GM23338 (cell line): ENCODE results near the gene ZDHHC13. TPM values are rescaled to one million over a fixed set of nuclear protein-coding genes. Genes with fewer than 3 reads are reported as not detected.

Experiments
- ATAC-seq: fragments of 200-7000 bp; cut with Tn5 transposase; 3 replicates; pipeline ENCODE4 v1.9.1; 2020
- DNase-seq: peaks from one replicate; pipeline ENCODE4 v3.0.0-alpha.2; 2015; ENCODE audit warnings: low spot score
- H2AFZ ChIP-seq: fragments of 200-600 bp; sonication (generic); 2 replicates; pipeline ENCODE4 v1.8.0; 2016; ENCODE audit warnings: antibody characterized with exemption, mild to moderate bottlenecking, moderate library complexity
- H3F3A ChIP-seq: fragments of 200-600 bp; sonication (generic); replicated peaks from 2 replicates; pipeline ENCODE4 v1.8.0; 2017; ENCODE audit warnings: antibody characterized with exemption, mixed run types, low read depth
- H3K27ac ChIP-seq: fragments of 200-600 bp; sonication (generic); 2 replicates; pipeline ENCODE4 v1.6.1; 2016; ENCODE audit warnings: low read depth
- H3K27me3 ChIP-seq: fragments of 200-600 bp; sonication (generic); 2 replicates; pipeline ENCODE4 v1.8.0; 2016; ENCODE audit warnings: mild to moderate bottlenecking, mixed run types, moderate library complexity; ENCODE audit not compliant: insufficient read depth
- H3K36me3 ChIP-seq: fragments of 200-600 bp; sonication (generic); 2 replicates; pipeline ENCODE4 v1.8.0; 2016; ENCODE audit warnings: mild to moderate bottlenecking; ENCODE audit not compliant: insufficient read depth
- H3K4me1 ChIP-seq: fragments of 200-600 bp; sonication (generic); 2 replicates; pipeline ENCODE4 v1.8.0; 2016; ENCODE audit warnings: mild to moderate bottlenecking, moderate library complexity; ENCODE audit not compliant: insufficient read depth
- H3K4me2 ChIP-seq: fragments of 200-600 bp; sonication (generic); 2 replicates; pipeline ENCODE4 v1.7.1; 2017; ENCODE audit warnings: mixed run types
- H3K4me3 ChIP-seq: fragments of 200-600 bp; sonication (generic); 2 replicates; pipeline ENCODE4 v1.6.1; 2016; ENCODE audit warnings: mixed run types
- H3K79me2 ChIP-seq: fragments of 200-600 bp; sonication (generic); replicated peaks from 2 replicates; pipeline ENCODE4 v1.8.0; 2017; ENCODE audit warnings: mild to moderate bottlenecking; ENCODE audit not compliant: insufficient read depth
- H3K9me2 ChIP-seq: fragments of 200-600 bp; sonication (generic); 2 replicates; pipeline ENCODE4 v1.8.0; 2017; ENCODE audit not compliant: insufficient read depth
- H4K20me1 ChIP-seq: fragments of 200-600 bp; sonication (generic); replicated peaks from 2 replicates; pipeline ENCODE4 v1.8.0; 2017; ENCODE audit warnings: mild to moderate bottlenecking; ENCODE audit not compliant: insufficient read depth
- H3K27ac Mint-ChIP-seq: 2 replicates; pipeline ENCODE4 v1.8.0; 2020; ENCODE audit warnings: inconsistent platforms, mild to moderate bottlenecking, moderate library complexity, mixed read lengths
- H3K27me3 Mint-ChIP-seq: 3 replicates; pipeline ENCODE4 v1.8.0; 2022; ENCODE audit warnings: low read depth, mild to moderate bottlenecking, moderate library complexity, mixed read lengths, inconsistent platforms; ENCODE audit not compliant: insufficient read depth, poor library complexity
- H3K36me3 Mint-ChIP-seq: 3 replicates; pipeline ENCODE4 v1.8.0; 2021; ENCODE audit warnings: low read depth, mild to moderate bottlenecking, inconsistent platforms, moderate library complexity, mixed read lengths
- H3K4me1 Mint-ChIP-seq: 3 replicates; pipeline ENCODE4 v1.8.0; 2020; ENCODE audit warnings: mild to moderate bottlenecking, inconsistent platforms, mixed read lengths
- H3K4me3 Mint-ChIP-seq: 3 replicates; pipeline ENCODE4 v1.8.0; 2021; ENCODE audit warnings: moderate library complexity, mild to moderate bottlenecking, inconsistent platforms, mixed read lengths
- H3K9me3 Mint-ChIP-seq: 3 replicates; pipeline ENCODE4 v1.8.0; 2020; ENCODE audit warnings: moderate library complexity, mild to moderate bottlenecking, inconsistent platforms, mixed read lengths
- CREB1 ChIP-seq: fragments of 250-450 bp; sonication (Bioruptor Pico); IDR thresholded peaks from 2 replicates; pipeline ENCODE4 v1.5.0; 2020; ENCODE audit warnings: low read depth, mild to moderate bottlenecking, moderate library complexity
- EZH2 ChIP-seq: fragments of 200-600 bp; sonication (generic); IDR thresholded peaks from one replicate; pipeline ENCODE4 v1.8.0; 2017; ENCODE audit warnings: antibody characterized with exemption, mild to moderate bottlenecking, low read depth; ENCODE audit not compliant: unreplicated experiment
- EZH2phosphoT487 ChIP-seq: fragments of 200-600 bp; sonication (generic); IDR thresholded peaks from one replicate; pipeline ENCODE4 v1.8.1; 2018; ENCODE audit warnings: antibody characterized with exemption; ENCODE audit not compliant: unreplicated experiment
- NANOG ChIP-seq: IDR thresholded peaks from 2 replicates; pipeline ENCODE4 v1.6.1; 2016; ENCODE audit warnings: antibody characterized with exemption, borderline replicate concordance
- POLR2AphosphoS5 ChIP-seq: IDR thresholded peaks from 2 replicates; pipeline ENCODE4 v1.6.1; 2016; ENCODE audit warnings: antibody characterized with exemption, low read depth
- STAT1 ChIP-seq: IDR thresholded peaks from one replicate; pipeline ENCODE4 v1.6.1; 2016; ENCODE audit warnings: antibody characterized with exemption; ENCODE audit not compliant: unreplicated experiment
- ZNF114 ChIP-seq: fragments of 250-450 bp; sonication (Bioruptor Pico); IDR thresholded peaks from 2 replicates; pipeline ENCODE4 v1.5.0; 2020; ENCODE audit warnings: mild to moderate bottlenecking, moderate library complexity
- ZNF331 ChIP-seq: fragments of 250-450 bp; sonication (Bioruptor Pico); IDR thresholded peaks from 2 replicates; pipeline ENCODE4 v1.5.0; 2020; ENCODE audit warnings: low read depth, mild to moderate bottlenecking, moderate library complexity
- polyA plus RNA-seq: library from polyadenylated mRNA; unstranded; fragments of >200 nt; fragmentation: Nextera tagmentation; extraction: Ambion mirVana; gene quantifications from 2 replicates; pipeline ENCODE4 v1.2.1, GENCODE V29; 2016
- total RNA-seq: library from RNA; depleted of rRNA; stranded (reverse); fragments of >200 nt; shearing (Covaris generic); gene quantifications from 2 replicates; pipeline ENCODE4 v1.2.3, GENCODE V29; 2014
- TF ChIP-seq, protein P1 (sequence below): IDR thresholded peaks from one replicate; pipeline ENCODE4 v1.6.1; 2018; ENCODE audit warnings: antibody characterized with exemption; ENCODE audit not compliant: unreplicated experiment
- TF ChIP-seq, protein P2 (sequence below), 2 experiments: fragments of 200-600 bp in 1 of 2; sonication (generic) in 1 of 2; conservative IDR thresholded peaks; 2 replicates each; pipeline versions ENCODE4 v1.5.1 to v1.6.1; 2016 to 2017; ENCODE audit warnings: antibody characterized with exemption in 2 of 2, low read depth in 2 of 2, mild to moderate bottlenecking in 2 of 2, moderate library complexity in 1 of 2
- TF ChIP-seq, protein P3 (sequence below): IDR thresholded peaks from 2 replicates; pipeline ENCODE4 v1.6.1; 2016; ENCODE audit warnings: antibody characterized with exemption

The ZDHHC13 gene
- total and polyA plus RNA-seq, 2 experiments from 2014 or later = 21.0 to 27.7 TPM

DNA sequence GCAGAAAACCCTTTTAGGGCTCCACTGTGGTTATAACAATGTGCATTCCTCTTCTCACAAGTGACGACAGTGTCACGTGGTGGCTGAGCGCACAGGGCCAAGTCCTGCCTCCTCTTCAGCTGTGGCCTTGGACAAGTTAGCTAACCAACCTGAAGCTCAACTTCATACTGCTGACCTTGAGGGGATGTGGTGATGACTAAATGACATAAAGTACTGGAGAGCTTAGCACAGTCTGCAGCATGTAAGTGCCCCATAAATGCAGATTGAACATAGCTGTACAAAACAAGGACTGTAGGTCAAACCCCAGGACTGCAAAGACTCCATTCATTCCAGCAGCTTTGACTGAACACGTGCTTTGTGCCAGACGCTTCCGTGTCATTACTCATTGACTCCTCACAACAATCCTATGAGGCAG, 36.4 kb upstream of the ZDHHC13 start:
- Histone ChIP-seq H3K4me3 (no peak overlapping the region), H3K4me1 (no peaks in the 10 kb centered on the region), H3K27ac (no peak overlapping the region), H3K4me2 (no peak overlapping the region), H3F3A (no peaks in the 10 kb centered on the region), H3K27me3 (no peaks in the 10 kb centered on the region), H2AFZ (no peak overlapping the region), H3K9me2 (no peaks in the 10 kb centered on the region), H4K20me1 (no peaks in the 10 kb centered on the region), H3K79me2 (no peaks in the 10 kb centered on the region), H3K36me3 (no peaks in the 10 kb centered on the region)
- DNase-seq (no peak), ATAC-seq (no peak)
- Mint-ChIP-seq H3K27me3 (peaks cover 10% of the 10 kb centered on the region), H3K9me3 (no peaks in the 10 kb centered on the region), H3K27ac (no peak overlapping the region), H3K4me1 (peaks cover 10% of the 10 kb centered on the region), H3K36me3 (no peaks in the 10 kb centered on the region), H3K4me3 (no peak overlapping the region)
- TF ChIP-seq, protein P1, sequence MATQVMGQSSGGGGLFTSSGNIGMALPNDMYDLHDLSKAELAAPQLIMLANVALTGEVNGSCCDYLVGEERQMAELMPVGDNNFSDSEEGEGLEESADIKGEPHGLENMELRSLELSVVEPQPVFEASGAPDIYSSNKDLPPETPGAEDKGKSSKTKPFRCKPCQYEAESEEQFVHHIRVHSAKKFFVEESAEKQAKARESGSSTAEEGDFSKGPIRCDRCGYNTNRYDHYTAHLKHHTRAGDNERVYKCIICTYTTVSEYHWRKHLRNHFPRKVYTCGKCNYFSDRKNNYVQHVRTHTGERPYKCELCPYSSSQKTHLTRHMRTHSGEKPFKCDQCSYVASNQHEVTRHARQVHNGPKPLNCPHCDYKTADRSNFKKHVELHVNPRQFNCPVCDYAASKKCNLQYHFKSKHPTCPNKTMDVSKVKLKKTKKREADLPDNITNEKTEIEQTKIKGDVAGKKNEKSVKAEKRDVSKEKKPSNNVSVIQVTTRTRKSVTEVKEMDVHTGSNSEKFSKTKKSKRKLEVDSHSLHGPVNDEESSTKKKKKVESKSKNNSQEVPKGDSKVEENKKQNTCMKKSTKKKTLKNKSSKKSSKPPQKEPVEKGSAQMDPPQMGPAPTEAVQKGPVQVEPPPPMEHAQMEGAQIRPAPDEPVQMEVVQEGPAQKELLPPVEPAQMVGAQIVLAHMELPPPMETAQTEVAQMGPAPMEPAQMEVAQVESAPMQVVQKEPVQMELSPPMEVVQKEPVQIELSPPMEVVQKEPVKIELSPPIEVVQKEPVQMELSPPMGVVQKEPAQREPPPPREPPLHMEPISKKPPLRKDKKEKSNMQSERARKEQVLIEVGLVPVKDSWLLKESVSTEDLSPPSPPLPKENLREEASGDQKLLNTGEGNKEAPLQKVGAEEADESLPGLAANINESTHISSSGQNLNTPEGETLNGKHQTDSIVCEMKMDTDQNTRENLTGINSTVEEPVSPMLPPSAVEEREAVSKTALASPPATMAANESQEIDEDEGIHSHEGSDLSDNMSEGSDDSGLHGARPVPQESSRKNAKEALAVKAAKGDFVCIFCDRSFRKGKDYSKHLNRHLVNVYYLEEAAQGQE = no peak

DNA sequence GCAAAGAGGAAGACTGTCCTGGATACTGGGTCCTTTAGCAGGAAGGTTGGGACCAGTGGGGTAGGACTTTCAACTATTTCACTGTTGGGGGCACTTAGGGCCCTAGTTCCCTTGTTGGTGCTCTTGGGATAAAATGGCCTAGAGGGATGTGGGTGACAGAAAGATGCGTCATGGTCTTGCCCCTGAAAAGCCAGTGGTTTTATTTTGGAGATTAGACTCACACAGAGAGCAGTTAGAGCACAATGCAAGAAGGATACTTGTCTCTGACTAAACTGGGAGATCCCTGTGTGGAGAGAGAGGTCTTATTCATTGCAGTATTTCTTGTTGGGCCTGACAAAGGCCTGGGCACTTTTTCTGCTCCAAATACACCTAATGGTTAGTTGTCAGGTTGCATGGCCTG, 33.8 kb upstream of the ZDHHC13 start:
- H4K20me1 ChIP-seq = no peaks in the 10 kb centered on the region
- no peak overlapping the region for H3K27ac Mint-ChIP-seq
- no peak overlapping the region for H3K27ac ChIP-seq
- no peaks in the 10 kb centered on the region for H3K36me3 ChIP-seq
- H2AFZ ChIP-seq = no peak overlapping the region
- no peaks in the 10 kb centered on the region for H3K79me2 ChIP-seq
- H3K4me1 Mint-ChIP-seq = no peaks in the 10 kb centered on the region
- TF ChIP-seq ZNF114 (CRISPR knock-in tag) (no peak), STAT1 (no peak), ZNF331 (CRISPR knock-in tag) (no peak), CREB1 (no peak), EZH2 (no peak), EZH2phosphoT487 (no peak), POLR2AphosphoS5 (no peak), NANOG (no peak)
- TF ChIP-seq, protein P2, sequence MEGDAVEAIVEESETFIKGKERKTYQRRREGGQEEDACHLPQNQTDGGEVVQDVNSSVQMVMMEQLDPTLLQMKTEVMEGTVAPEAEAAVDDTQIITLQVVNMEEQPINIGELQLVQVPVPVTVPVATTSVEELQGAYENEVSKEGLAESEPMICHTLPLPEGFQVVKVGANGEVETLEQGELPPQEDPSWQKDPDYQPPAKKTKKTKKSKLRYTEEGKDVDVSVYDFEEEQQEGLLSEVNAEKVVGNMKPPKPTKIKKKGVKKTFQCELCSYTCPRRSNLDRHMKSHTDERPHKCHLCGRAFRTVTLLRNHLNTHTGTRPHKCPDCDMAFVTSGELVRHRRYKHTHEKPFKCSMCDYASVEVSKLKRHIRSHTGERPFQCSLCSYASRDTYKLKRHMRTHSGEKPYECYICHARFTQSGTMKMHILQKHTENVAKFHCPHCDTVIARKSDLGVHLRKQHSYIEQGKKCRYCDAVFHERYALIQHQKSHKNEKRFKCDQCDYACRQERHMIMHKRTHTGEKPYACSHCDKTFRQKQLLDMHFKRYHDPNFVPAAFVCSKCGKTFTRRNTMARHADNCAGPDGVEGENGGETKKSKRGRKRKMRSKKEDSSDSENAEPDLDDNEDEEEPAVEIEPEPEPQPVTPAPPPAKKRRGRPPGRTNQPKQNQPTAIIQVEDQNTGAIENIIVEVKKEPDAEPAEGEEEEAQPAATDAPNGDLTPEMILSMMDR (conservative IDR thresholded peaks at IDR 0.05; ENCODE audit: low read depth in 2 of 2) = no peak
- TF ChIP-seq, protein P3, sequence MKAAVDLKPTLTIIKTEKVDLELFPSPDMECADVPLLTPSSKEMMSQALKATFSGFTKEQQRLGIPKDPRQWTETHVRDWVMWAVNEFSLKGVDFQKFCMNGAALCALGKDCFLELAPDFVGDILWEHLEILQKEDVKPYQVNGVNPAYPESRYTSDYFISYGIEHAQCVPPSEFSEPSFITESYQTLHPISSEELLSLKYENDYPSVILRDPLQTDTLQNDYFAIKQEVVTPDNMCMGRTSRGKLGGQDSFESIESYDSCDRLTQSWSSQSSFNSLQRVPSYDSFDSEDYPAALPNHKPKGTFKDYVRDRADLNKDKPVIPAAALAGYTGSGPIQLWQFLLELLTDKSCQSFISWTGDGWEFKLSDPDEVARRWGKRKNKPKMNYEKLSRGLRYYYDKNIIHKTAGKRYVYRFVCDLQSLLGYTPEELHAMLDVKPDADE = no peak
- TF ChIP-seq, protein P1 = no peak
- ATAC-seq (no peak), DNase-seq (no peak)
- H3K4me3 Mint-ChIP-seq = no peak overlapping the region
- H3K36me3 Mint-ChIP-seq = no peaks in the 10 kb centered on the region
- H3F3A ChIP-seq = no peaks in the 10 kb centered on the region
- H3K27me3 ChIP-seq = no peaks in the 10 kb centered on the region
- H3K9me3 Mint-ChIP-seq = peaks cover 3% of the 10 kb centered on the region; the same call in 2 of the 3 replicates
- peaks cover 6% of the 10 kb centered on the region for H3K27me3 Mint-ChIP-seq
- no peaks in the 10 kb centered on the region for H3K9me2 ChIP-seq
- no peak overlapping the region for H3K4me3 ChIP-seq
- no peak overlapping the region for H3K4me2 ChIP-seq
- H3K4me1 ChIP-seq = no peaks in the 10 kb centered on the region
